Suppressor macrophage (primary cell): ENCODE results near the gene LGI1.

ENCODE experiments used
- DNase-seq, 4 experiments: peaks; one replicate each; pipeline ENCODE4 v3.0.0-alpha.2; 2020 to 2022

The LGI1 gene

GRCh38 chr10:93755443-93756116 is 2.2 kb upstream of the LGI1 start:
- no peak for DNase-seq

GRCh38 chr10:93756118-93756517 is 1.6 kb upstream of the LGI1 start:
- no peak for DNase-seq

DNA sequence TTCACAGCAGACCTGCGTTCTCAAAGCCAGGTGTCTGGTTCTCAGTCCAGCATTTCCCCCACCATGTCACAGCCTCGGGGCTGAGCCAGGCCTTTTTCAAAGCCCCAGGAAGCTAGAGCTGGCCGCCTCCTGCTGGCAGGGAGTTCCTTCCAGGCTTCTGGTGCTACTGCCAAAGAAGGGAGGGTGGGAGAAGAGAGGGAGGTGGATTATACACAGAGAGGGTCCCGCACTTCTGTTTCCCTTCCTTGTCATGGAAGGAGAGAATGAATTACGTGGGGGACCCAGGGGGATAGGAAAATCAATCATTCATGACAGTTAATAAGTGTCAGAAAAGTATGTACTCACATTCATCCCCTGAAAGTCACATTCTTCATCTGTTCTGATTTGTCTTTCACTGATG is 600 bp upstream of the LGI1 start:
- DNase-seq: peak in 1 of 4 experiments; percentile 16

DNA sequence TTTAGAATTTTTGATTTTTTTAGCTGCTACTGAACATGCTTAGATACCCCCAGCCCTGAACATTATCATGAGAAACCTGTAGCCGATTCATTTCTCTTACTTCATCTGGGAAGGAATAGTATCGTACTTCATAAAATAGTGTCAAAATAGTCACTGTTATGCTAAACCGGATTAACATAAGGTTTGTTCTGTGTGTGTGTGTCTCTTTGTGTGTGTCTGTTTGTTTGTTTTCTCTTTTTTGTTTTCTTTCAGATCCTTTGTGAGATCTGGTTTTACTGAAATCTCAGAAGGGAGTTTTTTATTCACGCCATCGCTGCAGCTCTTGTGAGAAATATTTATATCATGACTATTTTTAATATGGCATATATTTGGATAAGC is 761 bp downstream of the LGI1 start:
- DNase-seq: no peak

DNA sequence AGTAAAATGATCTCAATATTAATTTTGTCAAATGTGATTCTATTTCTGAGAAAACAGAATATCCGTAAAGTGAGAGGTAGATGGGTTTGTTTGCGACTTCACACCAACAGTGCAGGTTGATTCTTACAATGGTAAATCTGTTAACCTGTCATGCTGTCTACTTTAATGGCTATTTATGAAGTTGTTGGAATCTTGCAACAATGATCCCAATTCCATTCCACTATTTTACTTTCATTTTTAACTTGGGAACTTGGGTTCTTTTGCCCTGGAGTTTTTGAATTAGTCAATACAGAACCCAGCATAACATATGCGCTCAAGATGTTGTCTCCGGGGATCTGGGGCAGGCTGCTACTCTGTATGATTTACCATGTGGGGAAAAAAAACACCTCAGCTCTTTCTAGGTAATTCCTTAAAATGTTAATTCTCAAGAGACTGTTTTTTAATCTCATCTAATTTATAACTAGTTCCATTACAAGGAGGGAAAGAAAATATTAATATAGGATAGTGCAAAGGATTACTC is 1.2 kb downstream of the LGI1 start:
- DNase-seq: no peak

GRCh38 chr10:93760490-93760889 is 2.8 kb downstream of the LGI1 start:
- DNase-seq: no peak

- no peak for DNase-seq
Observed at GRCh38 chr10:93762979-93763391, 5.2 kb downstream of the LGI1 start.

- DNase-seq: no peak
Observed at GRCh38 chr10:93766918-93767317, 9.2 kb downstream of the LGI1 start.

GRCh38 chr10:93767724-93768399 is 10.1 kb downstream of the LGI1 start:
- no peak for DNase-seq

DNA sequence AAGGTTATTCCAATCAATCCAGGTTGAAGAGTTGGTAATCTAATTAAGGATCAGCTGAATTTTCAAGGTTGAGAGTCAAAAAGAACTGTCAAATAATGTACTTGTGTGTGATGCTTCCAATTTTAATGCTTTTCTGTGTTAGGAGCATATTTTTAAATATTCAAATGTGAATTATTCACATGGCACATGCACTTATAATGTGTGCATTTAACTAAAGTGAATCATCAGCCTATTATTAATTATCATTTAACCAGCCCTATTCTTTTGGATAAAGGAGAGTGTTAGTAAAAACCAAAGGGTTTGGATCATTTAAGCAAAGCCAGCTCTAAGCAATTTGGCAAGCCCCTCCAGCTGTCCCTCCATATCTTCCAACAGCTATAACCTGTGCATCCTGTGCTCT is 11.2 kb downstream of the LGI1 start:
- no peak for DNase-seq

- DNase-seq: no peak
Observed at GRCh38 chr10:93771354-93771753, 13.6 kb downstream of the LGI1 start.

DNA sequence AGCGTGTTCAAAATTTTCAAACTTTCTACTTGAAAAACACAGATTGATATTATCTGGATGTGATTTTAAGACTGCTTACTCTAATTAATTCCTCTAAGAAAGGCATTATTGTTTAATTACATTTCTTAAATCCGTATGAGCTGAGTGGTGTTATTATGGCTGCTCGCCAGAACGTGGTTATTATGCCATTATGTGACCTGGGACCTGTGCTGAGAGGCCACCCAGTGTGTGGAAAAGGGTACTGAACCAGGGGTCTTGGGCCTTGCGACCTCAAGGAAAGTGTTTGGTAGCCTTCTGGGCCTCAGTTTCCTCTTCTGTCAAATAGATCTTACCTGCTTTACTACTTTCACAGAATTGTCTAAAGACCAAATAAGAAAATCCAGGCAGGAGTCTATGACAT is 15.4 kb downstream of the LGI1 start:
- no peak for DNase-seq

- no peak for DNase-seq
Observed at GRCh38 chr10:93773705-93774104, 16.0 kb downstream of the LGI1 start.

DNA sequence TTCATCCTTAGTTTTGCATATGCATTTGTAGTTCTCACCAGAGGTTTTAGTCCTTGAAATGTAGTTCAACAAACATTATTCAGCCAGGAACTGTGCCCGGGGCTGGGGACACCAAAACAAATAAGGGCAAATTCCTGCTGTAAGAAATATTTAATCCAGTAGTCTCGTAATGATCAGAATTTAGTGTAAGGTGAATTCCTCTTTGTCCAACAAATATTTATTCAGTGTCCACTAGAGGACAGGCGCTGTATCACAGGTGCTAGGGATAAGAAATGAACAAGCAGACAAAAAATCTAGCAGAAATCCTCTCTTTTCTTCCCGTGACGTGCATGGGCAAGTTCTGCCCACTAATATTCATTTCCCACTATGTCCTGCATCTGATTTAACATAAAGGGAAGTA is 17.6 kb downstream of the LGI1 start:
- no peak for DNase-seq

DNA sequence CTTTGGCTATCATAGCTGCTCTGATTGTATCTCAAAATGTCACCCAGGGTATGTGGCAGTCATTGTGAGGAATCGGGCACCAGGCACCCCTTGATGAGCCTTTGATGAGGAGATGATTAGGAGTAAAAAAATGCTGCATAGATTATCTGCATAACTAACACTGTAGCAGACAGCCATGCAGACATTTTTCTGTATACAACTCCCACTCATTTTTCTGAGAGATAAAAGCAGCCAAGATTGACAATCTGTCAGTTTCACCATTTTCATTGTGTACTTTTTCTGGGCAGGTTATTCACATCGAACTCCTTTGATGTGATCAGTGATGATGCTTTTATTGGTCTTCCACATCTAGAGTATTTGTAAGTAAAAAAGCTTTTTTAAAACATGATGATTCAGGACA is 19.4 kb downstream of the LGI1 start:
- DNase-seq: no peak

DNA sequence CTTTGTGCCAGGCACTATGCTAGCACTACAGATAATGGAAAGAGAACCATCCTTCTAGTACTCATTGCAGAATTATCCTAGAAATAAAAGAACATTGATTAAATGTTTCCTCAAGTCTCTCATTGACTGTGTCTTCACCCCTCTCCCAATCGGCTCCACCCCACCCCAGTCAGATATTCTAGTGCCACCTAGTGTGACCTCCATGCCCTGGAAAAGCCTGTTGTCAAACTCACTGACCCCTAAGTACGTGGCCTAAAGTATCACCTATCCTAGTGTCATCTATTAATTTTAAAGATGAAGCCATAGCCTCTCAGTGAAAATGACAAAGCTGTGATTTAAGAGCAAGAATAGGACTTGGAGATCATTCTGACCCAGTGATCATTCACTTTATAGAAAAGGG is 26.3 kb downstream of the LGI1 start:
- no peak for DNase-seq

GRCh38 chr10:93788413-93789208 is 30.9 kb downstream of the LGI1 start:
- DNase-seq: no peak

DNA sequence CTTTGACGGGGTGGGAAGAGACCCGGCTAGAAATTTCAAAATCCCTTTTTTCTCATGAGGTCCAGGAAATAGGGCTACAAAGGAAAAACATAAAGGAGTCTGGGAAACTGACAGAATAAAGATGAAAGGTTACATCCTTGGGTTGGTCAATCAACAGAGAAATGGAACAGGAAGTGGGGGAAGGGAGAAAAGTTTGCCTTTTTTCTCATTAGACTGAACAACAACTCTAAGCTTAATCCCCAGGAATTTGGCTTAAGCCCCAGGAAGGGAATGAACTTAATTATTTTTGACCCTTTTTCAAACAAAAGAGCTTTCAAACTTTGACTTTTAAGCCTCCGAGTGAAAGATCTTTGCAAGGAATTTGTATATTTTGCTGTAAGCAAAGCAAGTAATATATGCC is 32.7 kb downstream of the LGI1 start:
- no peak for DNase-seq

DNA sequence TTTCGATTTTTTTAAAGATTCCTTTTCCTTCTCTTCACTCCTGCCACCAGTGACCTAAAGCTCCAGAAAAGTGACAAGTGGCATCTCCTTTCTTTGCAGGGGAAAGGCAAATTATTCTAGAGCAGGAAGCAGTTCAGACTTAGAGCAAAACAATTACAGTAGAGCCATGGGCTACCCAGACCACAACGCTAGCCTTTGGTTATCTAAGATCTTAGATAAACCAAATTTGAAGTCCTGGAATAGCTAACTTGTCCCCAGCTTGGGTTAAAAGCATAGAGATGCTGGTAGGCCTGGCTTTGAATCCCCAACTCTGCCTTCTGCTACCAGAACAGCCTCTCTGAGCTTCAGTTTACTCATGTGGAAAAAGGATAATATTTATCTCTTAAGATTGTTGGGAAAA is 38.4 kb downstream of the LGI1 start:
- no peak for DNase-seq

GRCh38 chr10:93797825-93798224 is 40.1 kb downstream of the LGI1 start:
- DNase-seq: no peak

DNA sequence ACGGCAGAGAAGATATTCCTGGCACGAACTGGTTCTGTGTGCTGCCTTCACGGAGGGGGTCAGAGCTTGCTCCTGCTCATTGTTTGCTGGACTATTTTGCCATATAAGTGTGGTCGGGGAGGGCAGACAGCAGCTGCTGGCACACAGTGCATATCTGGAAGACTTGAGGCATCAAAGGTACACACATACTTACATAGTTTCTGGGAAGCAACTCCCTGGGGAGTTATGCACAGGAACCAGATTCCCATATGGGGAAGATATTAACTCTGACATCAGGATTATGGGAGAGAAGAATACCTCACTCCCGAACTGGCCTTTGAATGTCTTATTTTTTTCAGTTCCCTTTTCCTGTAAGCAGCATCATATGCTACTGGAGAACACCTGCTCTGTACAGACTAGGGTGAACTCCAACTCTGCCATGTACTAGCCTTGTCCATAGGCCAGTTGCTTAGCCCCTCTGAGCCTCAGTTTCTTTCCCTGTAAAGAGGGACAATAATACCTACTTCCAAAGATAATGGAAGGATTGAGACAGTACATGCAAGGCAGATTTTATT is 41.5 kb downstream of the LGI1 start:
- no peak for DNase-seq

- DNase-seq: no peak
Observed at GRCh38 chr10:93804200-93804599, 46.5 kb downstream of the LGI1 start.

GRCh38 chr10:93806903-93807302 is 49.2 kb downstream of the LGI1 start:
- no peak for DNase-seq
